Adrenal gland (tissue), 5 donors: Measurements from ENCODE around the gene IGDCC3.

ENCODE experiments used
- CTCF ChIP-seq, 6 experiments: fragments of 450-650 bp in 4 of 6; fragments of 200-600 bp in 2 of 6; sonication (generic) in 1 of 6; IDR thresholded peaks; 1 replicate in 5 of 6; 2 replicates in 1 of 6; pipeline versions ENCODE4 v1.5.1 to v1.8.0; 2016 to 2021; ENCODE audit warnings: antibody characterized with exemption in 6 of 6, mild to moderate bottlenecking in 2 of 6, moderate library complexity in 1 of 6
- POLR2A ChIP-seq, 2 donors: fragments of 450-650 bp; IDR thresholded peaks; one replicate each; pipeline ENCODE4 v1.6.1; 2017; ENCODE audit warnings: antibody characterized with exemption in 2 of 2, mild to moderate bottlenecking in 2 of 2, moderate library complexity in 1 of 2
- donor health status: DM: no; HTN: no; CAD: no.

- TF ChIP-seq POLR2A (IDR thresholded peaks at IDR 0.05) (no peak), CTCF (IDR thresholded peaks at IDR 0.05) (no peak)
These were observed 41.0 kb downstream of the IGDCC3 start for GRCh38 chr15:65336493-65337435.
